Measurements from ENCODE around the gene SPARC.

The SPARC gene

DNA sequence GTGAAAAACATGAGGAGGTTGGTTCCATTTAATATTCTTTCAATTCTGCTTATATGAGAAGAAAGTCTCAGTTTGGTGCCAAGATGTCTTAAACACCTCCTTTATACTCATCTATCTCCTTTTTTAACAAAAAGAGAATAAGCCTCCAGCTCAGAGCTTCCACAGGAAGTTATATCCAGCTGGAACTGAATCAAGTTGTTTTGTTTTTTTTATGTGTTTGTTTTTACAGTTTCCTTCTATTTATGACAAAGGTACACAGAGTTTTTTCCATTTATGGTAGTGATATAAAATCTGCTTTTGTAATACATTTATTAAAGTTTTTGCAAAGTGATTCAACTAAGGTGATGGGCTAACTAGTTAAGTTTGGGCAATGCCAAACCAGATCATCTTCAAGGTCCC is 10.4 kb downstream of the SPARC start:
- no peak for DNase-seq (ENCODE audit: low read depth)
- TF ChIP-seq, protein P1, sequence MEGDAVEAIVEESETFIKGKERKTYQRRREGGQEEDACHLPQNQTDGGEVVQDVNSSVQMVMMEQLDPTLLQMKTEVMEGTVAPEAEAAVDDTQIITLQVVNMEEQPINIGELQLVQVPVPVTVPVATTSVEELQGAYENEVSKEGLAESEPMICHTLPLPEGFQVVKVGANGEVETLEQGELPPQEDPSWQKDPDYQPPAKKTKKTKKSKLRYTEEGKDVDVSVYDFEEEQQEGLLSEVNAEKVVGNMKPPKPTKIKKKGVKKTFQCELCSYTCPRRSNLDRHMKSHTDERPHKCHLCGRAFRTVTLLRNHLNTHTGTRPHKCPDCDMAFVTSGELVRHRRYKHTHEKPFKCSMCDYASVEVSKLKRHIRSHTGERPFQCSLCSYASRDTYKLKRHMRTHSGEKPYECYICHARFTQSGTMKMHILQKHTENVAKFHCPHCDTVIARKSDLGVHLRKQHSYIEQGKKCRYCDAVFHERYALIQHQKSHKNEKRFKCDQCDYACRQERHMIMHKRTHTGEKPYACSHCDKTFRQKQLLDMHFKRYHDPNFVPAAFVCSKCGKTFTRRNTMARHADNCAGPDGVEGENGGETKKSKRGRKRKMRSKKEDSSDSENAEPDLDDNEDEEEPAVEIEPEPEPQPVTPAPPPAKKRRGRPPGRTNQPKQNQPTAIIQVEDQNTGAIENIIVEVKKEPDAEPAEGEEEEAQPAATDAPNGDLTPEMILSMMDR (IDR thresholded peaks at IDR 0.05; ENCODE audit: control insufficient read depth, insufficient read depth, low read depth, low read length, missing control alignments), result no peak
- H3K4me3 ChIP-seq (ENCODE audit: control insufficient read depth, low read depth, low read length), result no peak overlapping the region

DNA sequence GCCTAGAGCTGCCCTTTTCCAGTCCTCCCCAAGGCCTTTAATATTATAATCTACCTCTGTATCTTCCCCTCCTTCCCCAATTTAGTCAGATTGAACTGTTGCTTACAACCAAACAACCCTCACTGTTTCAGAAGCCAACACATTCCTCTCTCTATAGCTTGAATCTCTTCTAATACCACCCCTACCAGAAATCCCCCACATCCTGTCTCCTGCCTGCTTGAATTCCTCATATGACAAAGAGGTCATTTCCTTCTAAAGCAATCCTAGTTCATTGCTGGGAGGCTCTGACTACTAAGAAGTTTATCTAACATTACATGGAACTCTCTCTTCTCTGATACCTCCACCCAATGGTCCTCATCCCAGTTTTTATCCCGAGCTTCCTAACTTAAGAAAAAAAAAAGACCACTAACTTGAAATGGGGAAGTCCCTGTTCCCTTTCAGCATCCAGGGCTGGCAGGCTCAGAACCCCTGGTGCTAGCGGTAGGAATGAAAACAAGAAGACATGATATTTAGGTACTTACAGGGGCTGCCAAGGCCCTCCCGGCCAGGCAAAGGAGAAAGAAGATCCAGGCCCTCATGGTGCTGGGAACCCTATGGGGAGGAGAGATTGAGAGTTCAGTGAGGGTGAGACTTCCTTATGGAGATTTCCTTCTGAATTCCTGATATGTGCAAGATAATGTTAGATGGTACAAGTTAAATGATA is 11.0 kb downstream of the SPARC start:
- DNase-seq (ENCODE audit: low read depth), result no peak
- no peak overlapping the region for H3K4me3 ChIP-seq (ENCODE audit: control insufficient read depth, low read depth, low read length)
- TF ChIP-seq, protein P1 (IDR thresholded peaks at IDR 0.05; ENCODE audit: control insufficient read depth, insufficient read depth, low read depth, low read length, missing control alignments), result no peak

DNA sequence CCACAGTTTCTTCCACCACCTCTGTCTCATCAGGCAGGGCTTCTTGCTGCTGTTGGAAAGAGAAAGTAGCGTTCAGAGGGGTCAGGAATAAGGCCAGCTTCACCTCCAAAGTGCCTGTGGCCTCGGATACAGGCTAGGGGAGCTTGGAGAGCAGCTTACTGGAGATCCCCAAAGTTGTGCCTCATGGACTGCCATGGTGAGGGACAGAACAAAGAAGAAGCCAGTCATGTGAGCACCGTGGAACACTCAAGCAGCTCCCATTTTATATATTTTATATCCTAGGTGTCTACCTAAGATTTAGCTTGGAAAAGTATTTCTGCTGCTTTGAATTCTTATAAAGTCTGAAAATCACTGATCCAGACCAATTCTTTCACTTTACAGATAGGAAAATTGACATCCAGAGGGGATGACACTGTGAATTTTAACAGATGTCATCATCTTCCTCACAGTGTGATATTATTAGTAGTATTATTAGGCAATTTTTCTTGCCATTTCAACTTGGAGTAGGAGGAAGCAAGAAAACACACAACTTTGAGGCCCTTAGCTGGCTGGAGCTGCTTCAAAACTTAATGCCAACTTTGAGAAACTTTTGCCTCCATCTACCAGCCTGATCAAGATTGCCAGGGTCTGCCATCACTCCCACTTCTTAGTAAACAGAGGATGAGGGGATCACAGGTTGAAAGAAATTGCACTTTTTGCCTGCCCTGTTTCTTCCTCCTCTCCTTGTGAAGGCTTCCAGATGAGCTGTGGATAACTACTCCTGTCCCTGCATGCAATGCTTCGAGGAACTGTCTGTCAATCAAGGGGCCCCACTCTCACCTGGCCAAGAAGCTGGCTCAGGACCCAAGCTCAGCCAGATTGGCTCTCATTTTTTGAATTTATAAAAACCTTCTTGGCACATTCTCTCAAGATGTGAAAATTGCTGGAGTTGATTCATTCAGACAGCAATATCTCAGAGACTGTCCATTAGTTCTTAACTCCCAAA is 11.8 kb downstream of the SPARC start:
- DNase-seq (ENCODE audit: low read depth), result no peak
- H3K4me3 ChIP-seq (ENCODE audit: control insufficient read depth, low read depth, low read length), result no peak overlapping the region
- TF ChIP-seq, protein P1 (IDR thresholded peaks at IDR 0.05; ENCODE audit: control insufficient read depth, insufficient read depth, low read depth, low read length, missing control alignments), result no peak

DNA sequence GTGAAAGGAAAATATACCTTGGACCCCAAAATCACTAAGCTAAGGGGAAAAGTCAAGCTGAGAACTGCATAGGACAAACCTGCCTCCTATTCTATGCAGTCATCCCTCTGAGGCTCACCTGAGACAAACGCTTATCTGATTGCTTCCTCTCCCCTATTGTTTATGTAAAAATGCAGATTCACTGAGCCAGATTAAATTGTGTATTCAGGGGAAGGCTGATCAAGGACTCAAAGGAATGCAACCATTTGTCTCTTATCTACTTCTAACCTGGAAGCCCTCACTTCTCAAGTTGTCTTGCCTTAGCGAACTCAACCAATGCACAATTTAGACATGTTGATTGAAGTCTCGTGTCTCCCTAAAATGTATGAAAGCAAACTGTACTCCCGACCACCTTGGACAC is 13.3 kb downstream of the SPARC start:
- DNase-seq (ENCODE audit: low read depth), result no peak
- no peak overlapping the region for H3K4me3 ChIP-seq (ENCODE audit: control insufficient read depth, low read depth, low read length)
- TF ChIP-seq, protein P1 (IDR thresholded peaks at IDR 0.05; ENCODE audit: control insufficient read depth, insufficient read depth, low read depth, low read length, missing control alignments), result no peak

DNA sequence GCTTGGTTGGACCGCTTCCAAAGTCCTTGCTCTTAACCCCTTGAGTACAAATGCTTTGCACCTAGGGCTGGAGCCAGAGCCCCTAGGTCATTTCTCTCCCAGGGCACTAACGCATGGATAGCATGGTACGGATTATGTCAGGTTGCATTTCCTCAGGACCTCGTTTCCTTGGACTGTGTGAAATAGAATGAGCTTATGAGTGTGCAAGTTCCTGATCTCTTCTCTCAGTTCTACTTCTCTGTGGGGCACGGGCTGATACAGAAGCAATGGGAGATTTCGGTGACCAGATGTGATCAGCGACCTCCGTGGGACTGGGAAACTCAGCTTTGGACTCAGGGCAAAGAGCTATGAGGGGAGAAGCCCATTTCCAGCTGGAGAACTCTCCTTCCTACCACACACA is 14.2 kb downstream of the SPARC start:
- H3K4me3 ChIP-seq (ENCODE audit: control insufficient read depth, low read depth, low read length), result no peak overlapping the region
- no peak for DNase-seq (ENCODE audit: low read depth)
- TF ChIP-seq, protein P1 (IDR thresholded peaks at IDR 0.05; ENCODE audit: control insufficient read depth, insufficient read depth, low read depth, low read length, missing control alignments), result no peak

DNA sequence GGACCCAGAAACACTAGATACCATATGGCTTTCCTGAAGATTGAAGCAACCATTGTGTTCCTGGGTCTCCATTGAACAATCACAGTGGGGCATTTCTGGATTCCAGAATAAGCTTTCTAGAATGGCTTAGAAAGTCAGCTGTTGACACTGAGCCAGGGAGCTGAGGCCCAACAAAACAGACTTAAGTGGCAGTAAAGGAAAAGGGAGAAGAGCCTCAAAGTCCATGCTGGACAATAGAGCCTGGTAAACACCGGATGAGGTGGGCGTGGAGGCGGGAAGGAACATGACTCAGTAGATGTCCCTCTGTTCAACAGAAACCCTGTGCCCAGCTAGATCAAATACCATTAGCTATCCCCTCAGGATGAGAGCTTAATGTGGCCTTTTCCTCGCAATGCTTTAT is 14.8 kb downstream of the SPARC start:
- TF ChIP-seq, protein P1 (IDR thresholded peaks at IDR 0.05; ENCODE audit: control insufficient read depth, insufficient read depth, low read depth, low read length, missing control alignments), result no peak
- H3K4me3 ChIP-seq (ENCODE audit: control insufficient read depth, low read depth, low read length), result no peak overlapping the region
- no peak for DNase-seq (ENCODE audit: low read depth)
